HCT116 (cell line): ENCODE measurements around the gene UBE3C. TPM values are rescaled to one million over a fixed set of nuclear protein-coding genes. Genes with fewer than 3 reads are reported as not detected.

Source experiments
- ATAC-seq: fragments of 200-7000 bp; cut with Tn5 transposase; 2 replicates; pipeline ENCODE4 v1.9.1; 2020; ENCODE audit warnings: mild to moderate bottlenecking, moderate library complexity
- BruUV-seq: library from RNA; stranded (reverse); fragments of 400-500 nt; replicated peaks from 2 replicates; lab custom pipeline; 2021; lab: Mats Ljungman, UMichigan
- CTCF ChIA-PET: fragments of 300-600 bp; sonication (Branson Sonifier 250); formaldehyde crosslinking; loops from one replicate; lab custom pipeline; 2021; ENCODE audit warnings: antibody characterized with exemption; lab: Charles Lee
- POLR2A ChIA-PET: fragments of 300-600, 350-600 bp; sonication (Branson Sonifier 250); formaldehyde crosslinking; loops from one replicate; lab custom pipeline; 2021; ENCODE audit warnings: antibody characterized with exemption; lab: Charles Lee
- RAD21 ChIA-PET, 2 experiments: fragments of 300-600 bp; sonication (Branson Sonifier 250); formaldehyde crosslinking; loops; one replicate each; lab custom pipeline; 2023; ENCODE audit warnings: low total read pairs in 2 of 2; ENCODE audit not compliant: uncharacterized antibody in 2 of 2, unreplicated experiment in 2 of 2, low non-redundant PET in 1 of 2; lab: Charles Lee
- DNase-seq: peaks from one replicate; pipeline ENCODE4 v3.0.0-alpha.2; 2010; ENCODE audit warnings: low read depth, low spot score
- H2AFZ ChIP-seq: fragments of 200-600 bp; shearing (Covaris generic), sonication (generic); 2 replicates; pipeline ENCODE4 v1.6.1; 2017; ENCODE audit warnings: low read depth, mixed run types, mixed read lengths, antibody characterized with exemption, low read length; ENCODE audit not compliant: poor library complexity, severe bottlenecking
- H3K27ac ChIP-seq: 2 replicates; pipeline ENCODE4 v1.5.1; 2012; ENCODE audit warnings: low read depth, low read length
- H3K27me3 ChIP-seq: fragments of 200-600 bp; sonication (generic); 2 replicates; pipeline ENCODE4 v1.6.1; 2016; ENCODE audit warnings: mixed run types, low read length, mixed read lengths; ENCODE audit not compliant: insufficient read depth
- H3K36me3 ChIP-seq, 2 experiments: fragments of 200-500 bp in 1 of 2; fragments of 200-600 bp in 1 of 2; sonication (Bioruptor generic) in 1 of 2; sonication (generic) in 1 of 2; 2 replicates each; pipeline versions ENCODE4 v1.5.1 to v1.6.1; 2014 to 2016; ENCODE audit warnings: low read length in 2 of 2, inconsistent platforms in 1 of 2, mixed read lengths in 1 of 2, mixed run types in 1 of 2; ENCODE audit not compliant: insufficient read depth in 2 of 2, control insufficient read depth in 1 of 2
- H3K4me1 ChIP-seq, 2 experiments: fragments of 200-600 bp in 1 of 2; sonication (generic) in 1 of 2; 2 replicates each; pipeline versions ENCODE4 v1.5.1 to v1.6.1; 2012 to 2017; ENCODE audit warnings: low read length in 2 of 2, inconsistent platforms in 1 of 2, mild to moderate bottlenecking in 1 of 2, mixed read lengths in 1 of 2, mixed run types in 1 of 2, moderate library complexity in 1 of 2; ENCODE audit not compliant: insufficient read depth in 2 of 2, control insufficient read depth in 1 of 2
- H3K4me2 ChIP-seq: fragments of 200-600 bp; sonication (generic); 2 replicates; pipeline ENCODE4 v1.6.1; 2017; ENCODE audit warnings: mixed run types, low read length, mixed read lengths
- H3K4me3 ChIP-seq, 2 experiments: fragments of 200-600 bp in 1 of 2; sonication (generic) in 1 of 2; replicated peaks in 1 of 2; 2 replicates each; pipeline ENCODE4 v1.5.1; 2011 to 2016; ENCODE audit warnings: low read length in 2 of 2, control low read depth in 1 of 2, low read depth in 1 of 2, mild to moderate bottlenecking in 1 of 2, mixed read lengths in 1 of 2, mixed run types in 1 of 2
- H3K79me2 ChIP-seq: fragments of 200-600 bp; sonication (generic); 2 replicates; pipeline ENCODE4 v1.6.1; 2017; ENCODE audit warnings: mild to moderate bottlenecking, mixed run types, low read length, moderate library complexity, mixed read lengths; ENCODE audit not compliant: insufficient read depth
- H3K9ac ChIP-seq: fragments of 200-600 bp; sonication (generic); 2 replicates; pipeline ENCODE4 v1.6.1; 2016; ENCODE audit warnings: low read length, mixed read lengths
- H3K9me2 ChIP-seq: fragments of 200-600 bp; sonication (generic), shearing (Covaris generic); 2 replicates; pipeline ENCODE4 v1.6.1; 2017; ENCODE audit warnings: mixed run types, mild to moderate bottlenecking, moderate library complexity; ENCODE audit not compliant: insufficient read depth
- H3K9me3 ChIP-seq, 2 experiments: fragments of 200-500 bp in 1 of 2; fragments of 200-600 bp in 1 of 2; sonication (Bioruptor generic) in 1 of 2; sonication (generic) in 1 of 2; 2 replicates each; pipeline ENCODE4 v1.6.1; 2014 to 2017; ENCODE audit warnings: low read length in 2 of 2, mixed read lengths in 2 of 2, inconsistent platforms in 1 of 2, low read depth in 1 of 2, mild to moderate bottlenecking in 1 of 2, mixed run types in 1 of 2, moderate library complexity in 1 of 2; ENCODE audit not compliant: control insufficient read depth in 1 of 2, insufficient read depth in 1 of 2
- H4K20me1 ChIP-seq: fragments of 200-600 bp; sonication (generic), shearing (Covaris generic); 2 replicates; pipeline ENCODE4 v1.6.1; 2017; ENCODE audit warnings: mixed run types, mild to moderate bottlenecking, moderate library complexity; ENCODE audit not compliant: insufficient read depth
- ATF3 ChIP-seq: IDR thresholded peaks from 2 replicates; pipeline ENCODE4 v1.6.1; 2012
- CBX3 ChIP-seq: IDR thresholded peaks from 2 replicates; pipeline ENCODE4 v1.6.1; 2012; ENCODE audit warnings: low read depth
- CEBPB ChIP-seq: IDR thresholded peaks from 2 replicates; pipeline ENCODE4 v1.6.1; 2012; ENCODE audit warnings: low read depth
- EGR1 ChIP-seq: IDR thresholded peaks from 2 replicates; pipeline ENCODE4 v1.6.1; 2012; ENCODE audit warnings: low read depth
- ELF1 ChIP-seq: IDR thresholded peaks from 2 replicates; pipeline ENCODE4 v1.6.1; 2012; ENCODE audit warnings: low read depth, borderline replicate concordance
- EZH2phosphoT487 ChIP-seq: fragments of 200-600 bp; IDR thresholded peaks from 2 replicates; pipeline ENCODE4 v1.6.1; 2018; ENCODE audit warnings: antibody characterized with exemption, borderline replicate concordance
- JUND ChIP-seq: IDR thresholded peaks from 2 replicates; pipeline ENCODE4 v1.6.1; 2012
- POLR2A ChIP-seq: IDR thresholded peaks from 2 replicates; pipeline ENCODE4 v1.7.0; 2011; ENCODE audit warnings: borderline replicate concordance; ENCODE audit not compliant: insufficient read depth, insufficient read length; ENCODE audit errors: extremely low read depth
- POLR2AphosphoS5 ChIP-seq: IDR thresholded peaks from 2 replicates; pipeline ENCODE4 v1.6.1; 2011; ENCODE audit warnings: mild to moderate bottlenecking, low read depth, low read length, moderate library complexity
- RAD21 ChIP-seq: IDR thresholded peaks from 2 replicates; pipeline ENCODE4 v1.6.1; 2012; ENCODE audit warnings: low read depth, mild to moderate bottlenecking
- SIN3A ChIP-seq: IDR thresholded peaks from 2 replicates; pipeline ENCODE4 v1.6.1; 2012; ENCODE audit warnings: low read depth
- SP1 ChIP-seq: IDR thresholded peaks from 2 replicates; pipeline ENCODE4 v1.6.1; 2012; ENCODE audit warnings: low read depth
- SRF ChIP-seq: IDR thresholded peaks from 2 replicates; pipeline ENCODE4 v1.6.1; 2012; ENCODE audit warnings: low read depth
- TCF7L2 ChIP-seq: IDR thresholded peaks from 2 replicates; pipeline ENCODE4 v1.7.0; 2011; ENCODE audit warnings: borderline replicate concordance, inconsistent platforms; ENCODE audit not compliant: insufficient read depth, insufficient read length; ENCODE audit errors: extremely low read depth
- YY1 ChIP-seq: IDR thresholded peaks from 2 replicates; pipeline ENCODE4 v1.6.1; 2011; ENCODE audit warnings: low read length, low read depth, moderate library complexity, mild to moderate bottlenecking; ENCODE audit not compliant: insufficient replicate concordance; ENCODE audit errors: extremely low read depth
- intact Hi-C: fragments of 100-400 bp; cut with micrococcal nuclease; formaldehyde crosslinking; loops from 2 replicates; pipeline ENCODE4 v1.10.0; 2022
- total RNA-seq: library from RNA; stranded (reverse); gene quantifications from one replicate; pipeline ENCODE4 v1.2.1, GENCODE V29; 2021; ENCODE audit not compliant: unreplicated experiment
- TF ChIP-seq, protein P1 (sequence below): IDR thresholded peaks from 2 replicates; pipeline ENCODE4 v1.6.1; 2012
- TF ChIP-seq, protein P2 (sequence below): IDR thresholded peaks from 2 replicates; pipeline ENCODE4 v1.6.1; 2011; ENCODE audit warnings: mild to moderate bottlenecking, low read length, moderate library complexity; ENCODE audit not compliant: insufficient replicate concordance; ENCODE audit errors: extremely low read depth

The UBE3C gene
- total RNA-seq, 1 experiment from 2014 or later, result 68.3 TPM

- Histone ChIP-seq H3K27ac (no peak overlapping the region), H3K36me3 (peaks cover 16 to 18% of the 10 kb centered on the region in 2 experiments; a peak in 3 of 4 replicates), H3K4me3 (no peak overlapping the region), H4K20me1 (peaks cover 3% of the 10 kb centered on the region; the same call in 1 of the 2 replicates), H3K9ac (no peak overlapping the region), H3K4me2 (no peak overlapping the region)
- CTCF ChIA-PET, result no interaction called here
- no TSS peak for BruUV-seq
- no peak for TF ChIP-seq CEBPB
- no peak for TF ChIP-seq YY1
- TF ChIP-seq, protein P1, sequence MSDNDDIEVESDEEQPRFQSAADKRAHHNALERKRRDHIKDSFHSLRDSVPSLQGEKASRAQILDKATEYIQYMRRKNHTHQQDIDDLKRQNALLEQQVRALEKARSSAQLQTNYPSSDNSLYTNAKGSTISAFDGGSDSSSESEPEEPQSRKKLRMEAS, result no peak
- TF ChIP-seq CBX3, result no peak
- no peak for TF ChIP-seq ATF3
- TF ChIP-seq EGR1, result no peak
- no peak for TF ChIP-seq SRF
- TF ChIP-seq, protein P2, sequence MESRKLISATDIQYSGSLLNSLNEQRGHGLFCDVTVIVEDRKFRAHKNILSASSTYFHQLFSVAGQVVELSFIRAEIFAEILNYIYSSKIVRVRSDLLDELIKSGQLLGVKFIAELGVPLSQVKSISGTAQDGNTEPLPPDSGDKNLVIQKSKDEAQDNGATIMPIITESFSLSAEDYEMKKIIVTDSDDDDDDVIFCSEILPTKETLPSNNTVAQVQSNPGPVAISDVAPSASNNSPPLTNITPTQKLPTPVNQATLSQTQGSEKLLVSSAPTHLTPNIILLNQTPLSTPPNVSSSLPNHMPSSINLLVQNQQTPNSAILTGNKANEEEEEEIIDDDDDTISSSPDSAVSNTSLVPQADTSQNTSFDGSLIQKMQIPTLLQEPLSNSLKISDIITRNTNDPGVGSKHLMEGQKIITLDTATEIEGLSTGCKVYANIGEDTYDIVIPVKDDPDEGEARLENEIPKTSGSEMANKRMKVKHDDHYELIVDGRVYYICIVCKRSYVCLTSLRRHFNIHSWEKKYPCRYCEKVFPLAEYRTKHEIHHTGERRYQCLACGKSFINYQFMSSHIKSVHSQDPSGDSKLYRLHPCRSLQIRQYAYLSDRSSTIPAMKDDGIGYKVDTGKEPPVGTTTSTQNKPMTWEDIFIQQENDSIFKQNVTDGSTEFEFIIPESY, result no peak
- TF ChIP-seq EZH2phosphoT487, result no peak
- TF ChIP-seq ELF1, result no peak
- no peak for TF ChIP-seq RAD21
- no peak for TF ChIP-seq SP1
- TF ChIP-seq JUND, result no peak
- TF ChIP-seq SIN3A, result no peak
- TF ChIP-seq POLR2AphosphoS5, result no peak
- no peak for TF ChIP-seq TCF7L2
- TF ChIP-seq POLR2A, result no peak
- TF ChIP-seq, all 23 proteins: peak for 0
- Histone ChIP-seq H2AFZ (no peak overlapping the region), H3K27me3 (no peaks in the 10 kb centered on the region), H3K79me2 (no peaks in the 10 kb centered on the region), H3K4me1 (peaks cover 0 to 7% of the 10 kb centered on the region in 2 experiments; a peak in 1 of 4 replicates), H3K9me2 (no peaks in the 10 kb centered on the region), H3K9me3 (no peaks in the 10 kb centered on the region)
- intact Hi-C loops, result loop anchor here (5.0 to 10.0 kb wide), 2 partner anchors 298 to 1475 kb away; no protein-coding TSS in a partner anchor
- DNase-seq (no peak), ATAC-seq (no peak)
- POLR2A ChIA-PET, result no interaction called here
- RAD21 ChIA-PET, result no interaction called here
Measured at GRCh38 chr7:157270060-157270444, 131.3 kb downstream of the UBE3C start.
